ENCODE measurements around the gene TRPC5OS.

The TRPC5OS gene

DNA sequence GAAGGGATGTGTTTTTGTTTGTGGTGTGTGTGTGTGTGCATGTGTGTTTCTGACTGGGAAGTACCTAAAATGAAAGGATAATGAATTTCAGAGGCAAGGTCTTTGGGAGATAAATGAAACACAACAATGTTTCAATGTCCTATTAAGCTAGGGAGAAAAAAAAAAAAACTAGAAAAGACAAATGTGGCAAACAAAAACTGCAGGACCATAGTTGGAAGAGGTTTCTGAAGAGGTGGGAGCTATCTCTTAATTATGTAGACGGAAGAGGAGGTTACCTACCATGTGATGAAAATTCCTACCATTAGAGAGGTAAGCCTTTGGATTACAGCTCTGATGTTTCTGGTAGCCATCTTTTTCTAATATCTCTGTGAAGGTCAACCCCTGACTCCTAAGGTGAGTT lies at the start of gene TRPC5OS:
Gene TRPC5OS (plus strand): TSS at position 301 of the 400 bp plus-strand sequence. CDS start 25,669 bp downstream, outside the sequence.
- no peak for DNase-seq (ENCODE audit: low read depth)

DNA sequence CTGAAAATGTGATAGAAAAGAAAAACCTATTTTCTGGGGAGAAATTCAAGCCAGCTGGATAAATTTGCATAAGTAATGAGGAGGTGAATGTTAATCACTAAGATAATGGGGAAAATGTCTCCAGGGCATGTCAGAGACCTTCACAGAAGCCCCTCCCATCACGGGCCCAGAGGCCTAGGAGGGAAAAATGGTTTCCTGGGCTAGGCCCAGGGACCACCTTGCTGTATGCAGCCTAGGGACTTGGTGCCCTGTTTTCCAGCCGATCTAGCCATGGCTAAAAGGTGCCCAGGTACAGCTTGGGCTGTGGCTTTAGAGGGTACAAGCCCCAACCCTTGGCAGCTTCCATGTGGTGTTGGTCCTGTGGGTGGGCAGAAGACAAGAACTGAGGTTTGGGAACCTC lies 46.6 kb upstream of the TRPC5OS start:
- DNase-seq (ENCODE audit: low read depth): no peak

DNA sequence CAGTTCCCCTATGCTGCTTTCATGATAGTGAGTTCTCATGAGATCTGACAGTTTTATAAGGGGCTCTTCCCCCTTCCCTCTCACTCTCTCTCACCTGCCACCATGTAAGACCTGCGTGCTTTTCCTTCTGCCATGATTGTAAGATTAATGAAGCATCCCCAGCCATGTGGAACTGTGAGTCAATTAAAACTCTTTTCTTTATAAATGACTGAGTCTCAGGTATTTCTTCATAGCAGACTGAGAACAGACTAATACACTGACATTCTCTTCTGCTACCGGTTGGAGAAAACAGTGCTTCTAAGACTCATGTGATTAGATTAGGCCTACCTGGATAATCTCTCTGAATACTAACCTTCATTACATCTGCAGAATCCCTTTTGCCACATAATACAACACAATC lies 45.4 kb upstream of the TRPC5OS start:
- DNase-seq (ENCODE audit: low read depth): no peak

DNA sequence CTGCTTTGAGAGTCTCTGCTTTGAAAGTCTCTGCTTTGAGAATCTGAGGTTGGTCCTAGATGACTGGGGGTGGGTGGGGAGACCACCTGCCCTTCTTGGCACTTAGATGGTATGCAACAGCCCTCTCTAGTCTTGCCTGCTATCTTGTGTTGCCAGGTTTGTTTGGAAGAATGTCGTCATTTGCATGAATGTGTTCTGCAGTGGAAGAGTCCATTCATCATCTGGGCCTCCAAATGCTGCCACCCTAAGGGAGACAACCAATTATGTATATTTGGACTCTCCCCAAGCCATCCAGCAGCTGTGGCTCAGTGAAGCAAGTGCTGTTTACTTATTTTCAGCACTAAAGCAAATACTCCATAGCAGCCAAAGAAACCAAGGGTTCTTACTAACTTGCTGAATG lies 44.6 kb upstream of the TRPC5OS start:
- DNase-seq (ENCODE audit: low read depth): no peak

DNA sequence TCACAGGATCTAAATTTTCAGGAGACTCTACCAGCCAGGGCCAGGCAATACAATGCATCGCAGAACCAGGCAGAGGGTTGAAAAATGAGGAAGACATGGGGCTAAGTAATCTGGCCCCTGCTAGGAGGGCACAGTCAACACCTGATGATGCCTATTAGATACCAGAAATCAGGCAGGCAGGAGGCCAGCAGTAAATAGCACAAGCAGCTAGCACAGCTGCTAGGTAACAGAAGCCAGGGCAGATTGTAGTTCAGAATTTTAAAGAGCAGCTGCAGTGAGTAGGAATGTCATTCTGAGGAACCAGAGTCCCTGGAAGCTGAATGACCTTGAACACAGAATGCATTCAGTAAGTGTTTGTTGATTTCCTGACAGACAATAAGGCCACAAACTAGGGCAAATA lies 38.8 kb upstream of the TRPC5OS start:
- DNase-seq (ENCODE audit: low read depth): no peak

DNA sequence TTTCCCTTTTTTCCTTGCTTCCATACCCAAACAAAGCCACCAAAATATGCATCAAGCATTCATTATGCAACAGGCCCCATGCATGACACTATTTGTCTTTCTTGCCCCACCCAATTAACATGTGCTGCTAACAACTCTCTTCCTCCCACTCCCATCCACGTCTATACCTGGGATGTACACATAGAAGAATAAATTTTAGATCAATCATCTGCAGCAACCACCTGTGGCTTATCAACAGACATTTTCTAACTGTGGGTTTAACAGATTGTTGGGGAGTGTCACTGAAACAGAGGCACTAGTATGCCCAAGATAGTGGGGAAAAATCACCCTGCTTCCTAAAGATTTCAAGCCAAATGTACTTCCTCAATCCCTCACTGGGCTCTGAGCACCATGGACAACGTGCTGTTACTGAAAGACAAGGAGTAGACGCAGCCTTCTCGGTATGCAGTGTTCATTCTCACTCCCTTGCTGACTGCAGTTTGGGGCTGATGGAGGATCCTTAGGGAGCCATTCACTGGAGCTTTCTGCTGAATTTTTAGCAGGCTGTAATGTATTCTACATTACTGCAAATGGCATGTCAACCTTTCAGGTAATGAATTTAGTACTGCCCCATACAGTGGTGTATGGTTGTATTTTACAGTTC lies 28.4 kb upstream of the TRPC5OS start:
- DNase-seq (ENCODE audit: low read depth): no peak

DNA sequence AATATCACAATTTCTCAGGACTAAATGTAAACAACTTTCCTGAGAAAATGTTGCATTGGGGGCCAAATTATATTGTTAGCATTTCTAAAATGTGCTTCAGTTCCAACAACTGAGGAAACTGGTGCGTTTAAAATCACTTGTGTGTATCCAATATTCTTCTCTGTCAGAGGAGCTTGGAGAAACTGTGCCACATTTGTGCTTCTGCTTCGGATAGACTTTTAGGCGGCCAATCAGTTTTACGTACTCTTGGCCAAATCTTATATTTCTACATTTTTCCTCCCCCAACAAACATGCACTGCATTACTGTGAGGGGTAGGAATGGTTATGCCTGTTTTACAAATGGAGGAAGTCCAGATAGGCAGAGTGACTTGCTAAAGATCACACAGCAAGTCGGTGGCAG lies 27.4 kb upstream of the TRPC5OS start:
- no peak for DNase-seq (ENCODE audit: low read depth)

DNA sequence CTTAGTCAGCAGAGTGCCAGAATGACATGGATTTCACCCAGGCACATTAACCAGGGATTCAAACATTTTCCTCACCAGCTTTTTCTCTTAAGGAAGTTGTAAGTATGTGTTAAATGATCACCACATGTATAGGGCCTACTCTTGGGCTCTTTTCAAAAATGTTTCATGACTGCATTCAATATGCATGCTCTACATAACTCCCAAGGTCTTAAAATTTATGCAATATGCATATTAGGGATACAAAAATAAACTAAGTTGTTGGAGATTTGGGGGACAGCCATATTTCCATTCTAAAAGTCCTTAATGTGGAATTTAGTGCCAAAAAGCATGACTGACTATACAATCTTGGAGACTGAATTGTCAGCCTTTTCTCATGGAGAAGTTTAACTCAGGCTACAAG lies 25.0 kb upstream of the TRPC5OS start:
- DNase-seq (ENCODE audit: low read depth): no peak

DNA sequence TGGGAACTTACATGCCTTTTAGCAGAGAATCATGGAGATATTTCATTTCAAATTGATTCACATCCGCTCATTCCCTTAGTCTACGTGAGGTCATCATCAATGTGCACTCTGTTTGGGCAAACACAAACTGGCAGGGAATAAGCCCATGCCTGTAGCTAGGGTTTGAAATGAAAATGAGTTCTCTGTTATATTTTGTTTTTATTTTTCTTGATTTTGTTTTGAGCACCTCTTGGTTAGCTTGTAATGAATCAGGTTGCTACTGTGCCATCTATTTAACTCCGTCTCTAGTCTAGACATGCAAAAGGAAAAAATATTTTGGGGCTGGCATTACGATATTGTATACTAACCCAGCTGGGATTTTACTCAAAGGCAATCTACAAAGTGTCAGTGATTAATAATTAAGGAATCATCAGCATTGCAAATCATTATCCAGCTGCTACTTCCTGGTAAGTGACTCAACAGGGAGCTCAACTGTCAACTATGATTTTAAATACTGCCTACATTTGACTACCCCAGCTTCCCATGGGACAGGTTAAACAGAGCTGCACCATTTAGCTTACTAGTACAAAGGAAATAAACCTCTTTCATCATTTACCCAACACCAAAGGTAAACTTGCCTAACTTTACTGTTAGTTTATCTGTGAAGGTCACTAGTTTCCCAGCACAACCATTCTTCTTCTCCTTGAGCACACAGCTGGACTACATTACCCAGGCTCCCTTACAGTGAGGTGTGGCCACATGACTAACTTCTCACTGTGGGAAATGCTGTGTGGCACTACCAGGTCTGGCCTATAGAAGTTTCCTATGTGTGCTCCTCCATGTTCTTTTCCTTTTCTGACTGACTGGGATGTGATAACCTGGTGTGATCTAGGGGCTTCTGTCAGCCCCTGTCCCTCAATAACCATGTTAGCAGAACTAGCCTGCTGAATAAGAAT lies 21.2 kb upstream of the TRPC5OS start:
- DNase-seq (ENCODE audit: low read depth): no peak

DNA sequence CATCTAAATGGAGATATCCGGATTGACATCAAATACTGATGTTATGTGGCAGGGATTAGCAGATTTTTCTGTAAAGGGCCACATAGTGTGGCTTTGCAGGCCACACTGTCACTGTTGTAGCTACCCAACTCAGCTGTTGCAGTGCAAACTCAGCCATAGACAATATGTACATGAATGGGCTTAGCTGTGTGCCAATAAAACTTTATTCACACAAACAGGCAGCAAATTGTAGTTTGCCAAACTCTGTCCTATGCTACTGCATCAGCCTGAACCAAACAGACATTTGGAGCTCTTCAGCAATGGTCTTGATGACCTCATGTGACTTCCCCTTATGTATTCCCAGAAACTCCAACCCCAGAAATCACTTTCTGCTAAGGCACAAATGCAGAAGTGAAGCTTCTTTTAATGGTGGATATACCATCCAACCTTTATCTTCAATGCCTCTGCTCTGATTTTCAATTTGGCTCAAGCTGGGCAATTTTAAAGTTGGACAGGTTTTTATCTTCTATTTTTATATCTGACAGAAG lies 18.4 kb upstream of the TRPC5OS start:
- DNase-seq (ENCODE audit: low read depth): no peak

DNA sequence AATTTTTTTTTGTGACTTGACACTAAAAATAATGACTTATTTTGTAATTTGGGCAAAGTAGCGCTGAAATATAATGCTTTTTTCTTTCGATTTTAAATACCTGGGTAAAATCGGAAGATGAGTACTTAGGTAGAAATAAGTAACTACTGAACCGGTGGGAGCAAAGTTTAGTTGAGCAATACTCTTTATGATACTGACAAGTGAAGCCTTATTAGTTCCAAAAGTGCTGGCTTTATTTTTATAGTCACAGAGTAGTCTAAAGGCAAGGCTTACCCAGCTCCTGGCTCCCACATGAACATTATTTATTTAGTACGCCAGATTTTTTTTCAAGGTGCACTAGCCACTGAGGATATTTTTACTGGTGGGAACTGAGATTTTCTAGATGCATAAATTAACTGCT lies 14.4 kb upstream of the TRPC5OS start:
- no peak for DNase-seq (ENCODE audit: low read depth)

DNA sequence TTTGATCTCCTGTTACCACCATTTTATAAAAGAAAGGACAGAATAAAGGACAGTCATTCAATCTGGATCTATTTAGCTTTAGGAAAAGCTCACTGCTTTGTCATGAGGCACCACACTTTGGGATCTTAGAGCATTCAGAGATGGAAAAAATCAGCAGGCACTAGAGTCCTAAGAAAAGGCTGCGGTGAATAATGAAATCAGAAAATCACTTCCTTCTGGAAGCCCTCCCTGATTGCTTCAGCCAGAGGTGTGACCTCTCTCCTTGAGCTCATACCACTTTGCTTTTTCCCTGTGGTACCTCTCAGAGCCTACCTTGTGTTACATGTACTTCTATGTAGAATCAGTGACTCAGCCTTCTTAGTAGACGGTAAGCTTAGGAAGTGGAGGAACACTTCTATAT lies 8.7 kb upstream of the TRPC5OS start:
- DNase-seq (ENCODE audit: low read depth): no peak

DNA sequence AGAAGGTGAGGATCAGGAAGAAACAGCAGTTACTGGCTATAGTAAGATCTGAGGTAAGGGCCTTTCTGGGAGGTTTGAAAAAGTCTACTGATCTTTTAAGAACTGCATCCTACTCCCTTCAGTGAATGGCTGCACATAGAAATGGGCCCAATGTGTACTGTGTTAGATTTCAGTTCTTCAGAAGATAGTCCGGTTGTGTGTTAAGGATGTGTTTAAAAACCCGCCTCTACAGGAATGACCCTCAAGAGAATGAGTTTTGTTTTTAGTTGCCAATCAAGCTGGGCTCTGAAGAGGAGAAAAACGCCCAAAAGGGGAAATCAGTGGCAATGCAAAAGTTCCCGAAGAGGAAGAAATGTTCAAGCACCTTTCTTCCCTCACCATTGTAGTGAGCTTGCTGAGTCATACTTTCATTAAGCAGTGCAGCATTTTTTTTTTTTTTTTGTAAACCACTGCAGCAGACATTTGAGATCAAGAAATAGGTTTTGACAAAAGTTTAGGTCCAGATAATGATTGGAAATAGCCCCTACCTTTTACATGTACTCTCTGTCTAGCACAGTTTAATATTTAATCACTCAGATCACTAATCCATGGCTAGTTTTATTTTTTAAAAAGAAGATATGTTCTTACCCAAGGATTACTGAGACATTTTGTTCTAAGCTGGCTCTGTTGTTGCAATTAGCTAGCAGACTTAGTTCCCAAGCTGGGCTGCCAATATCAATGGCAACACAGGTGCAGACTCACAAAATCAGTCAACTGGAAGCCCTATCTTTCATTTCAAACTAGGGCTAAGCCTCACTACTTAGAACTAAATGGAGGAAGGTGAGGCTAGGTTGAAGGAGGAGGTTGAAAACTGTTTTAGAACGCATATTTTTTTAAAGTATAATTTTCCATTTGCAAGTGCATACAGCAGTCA lies 7.0 kb upstream of the TRPC5OS start:
- DNase-seq (ENCODE audit: low read depth): no peak

DNA sequence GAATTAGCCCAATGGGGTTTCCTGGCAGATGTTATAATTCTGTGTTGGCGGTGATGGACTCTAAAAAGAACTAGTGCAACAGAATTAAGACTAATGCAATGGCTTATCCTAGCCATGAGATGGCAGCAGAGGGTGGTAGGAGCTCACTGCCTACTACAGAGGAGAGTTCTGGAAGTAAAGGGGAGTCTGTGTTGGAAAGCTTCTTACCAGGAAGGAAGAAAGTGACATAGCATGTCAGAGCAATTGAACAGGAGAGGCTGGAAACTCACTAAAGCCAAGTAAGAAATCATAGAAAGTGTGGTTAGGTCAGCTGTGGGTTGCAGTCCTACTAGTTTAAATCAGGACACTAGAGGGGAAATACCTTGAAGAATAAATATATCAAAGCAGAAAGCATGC lies 6.3 kb upstream of the TRPC5OS start:
- DNase-seq (ENCODE audit: low read depth): no peak

DNA sequence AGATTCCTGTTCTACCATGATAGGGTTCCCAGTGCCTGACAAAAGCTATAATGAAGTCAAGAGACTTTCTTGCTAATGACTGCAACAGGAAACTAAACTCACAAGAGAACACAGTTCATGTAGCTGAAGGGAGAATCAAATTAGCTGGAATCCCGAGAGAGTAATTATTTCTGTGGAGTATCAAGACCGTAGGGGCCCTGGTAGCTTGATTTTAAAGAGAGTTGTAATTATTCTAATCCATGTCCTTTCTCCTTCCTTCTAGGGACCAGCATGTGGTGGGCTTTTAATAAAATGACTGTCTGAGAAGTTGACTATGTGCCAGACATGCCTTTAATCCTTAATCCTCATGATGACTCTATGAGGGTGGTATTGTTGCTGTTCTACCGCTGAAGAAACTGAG lies 1.7 kb upstream of the TRPC5OS start:
- DNase-seq (ENCODE audit: low read depth): no peak

DNA sequence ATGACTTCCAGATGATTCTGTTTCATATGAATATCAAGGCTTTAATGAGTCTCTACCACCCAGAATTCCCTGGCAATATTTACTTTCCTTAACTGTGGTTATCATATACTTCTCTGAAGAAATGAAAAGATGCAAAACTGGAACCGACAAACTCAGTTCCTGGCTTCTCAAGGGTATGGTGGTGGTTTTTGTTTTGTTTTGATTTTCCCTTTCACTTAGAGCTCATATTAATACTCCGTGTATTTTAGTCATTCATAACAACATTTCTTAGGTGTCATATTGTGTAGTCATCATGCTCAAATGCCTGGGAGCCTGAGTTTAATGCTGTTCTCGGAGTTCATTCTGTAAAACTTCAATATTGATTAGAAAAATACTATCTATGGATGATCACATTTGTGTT lies 665 bp downstream of the TRPC5OS start:
- DNase-seq (ENCODE audit: low read depth): no peak

DNA sequence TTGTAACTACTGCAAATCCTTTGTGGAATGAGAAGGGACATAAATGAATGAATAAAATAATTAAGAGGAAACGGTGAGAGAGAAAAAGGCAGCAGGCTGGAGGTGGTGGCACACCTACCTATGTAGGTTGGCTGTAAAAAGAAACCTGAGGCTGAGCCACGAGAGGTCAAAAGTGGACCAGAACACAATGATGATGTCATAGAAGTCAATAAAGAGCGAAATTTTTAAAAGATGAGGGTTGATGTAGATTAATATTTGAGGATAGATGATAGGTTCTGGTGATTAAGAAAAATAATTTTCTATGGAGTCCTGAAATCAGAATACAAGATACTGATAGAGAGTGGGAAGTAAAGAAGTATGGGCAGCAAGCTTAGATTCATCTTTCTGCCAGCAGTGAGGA lies 1.7 kb downstream of the TRPC5OS start:
- no peak for DNase-seq (ENCODE audit: low read depth)

DNA sequence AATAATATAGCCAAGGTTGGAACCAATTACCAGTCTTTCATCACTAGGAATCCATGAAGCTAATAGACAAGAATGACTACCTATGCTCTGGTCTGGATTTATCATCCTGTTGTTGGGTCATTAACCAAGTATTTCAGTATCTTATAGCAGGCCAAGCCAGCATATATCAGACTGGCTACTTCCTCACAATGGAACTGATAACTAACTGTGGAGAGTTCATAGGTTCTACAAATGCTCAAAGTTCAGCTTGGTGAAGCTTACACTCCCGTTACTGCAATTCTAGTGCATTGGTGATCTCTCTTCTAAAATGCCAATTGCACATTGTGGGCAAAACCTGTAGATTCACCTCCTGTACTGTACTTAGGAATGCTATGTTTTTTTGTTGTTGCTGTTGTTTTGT lies 4.8 kb downstream of the TRPC5OS start:
- DNase-seq (ENCODE audit: low read depth): no peak

DNA sequence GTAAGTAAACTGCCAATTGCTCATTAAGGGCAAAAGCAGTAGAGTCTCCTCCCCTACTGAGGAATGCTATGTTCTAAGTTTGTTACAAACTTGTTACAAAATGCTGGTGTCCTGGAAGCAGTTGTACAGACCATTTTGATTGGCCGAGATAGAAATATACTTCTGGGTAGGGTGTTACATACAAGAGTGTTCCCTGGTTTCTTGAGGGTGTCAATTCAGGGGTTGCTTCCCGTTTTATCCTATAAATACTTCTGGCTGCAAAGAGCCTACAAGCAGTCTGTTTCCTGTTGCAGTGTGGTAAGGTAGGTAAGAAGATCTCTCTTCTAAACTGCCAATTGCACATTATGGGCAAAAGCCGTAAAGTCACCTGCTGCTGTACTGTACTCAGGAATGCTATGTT lies 5.7 kb downstream of the TRPC5OS start:
- DNase-seq (ENCODE audit: low read depth): no peak

DNA sequence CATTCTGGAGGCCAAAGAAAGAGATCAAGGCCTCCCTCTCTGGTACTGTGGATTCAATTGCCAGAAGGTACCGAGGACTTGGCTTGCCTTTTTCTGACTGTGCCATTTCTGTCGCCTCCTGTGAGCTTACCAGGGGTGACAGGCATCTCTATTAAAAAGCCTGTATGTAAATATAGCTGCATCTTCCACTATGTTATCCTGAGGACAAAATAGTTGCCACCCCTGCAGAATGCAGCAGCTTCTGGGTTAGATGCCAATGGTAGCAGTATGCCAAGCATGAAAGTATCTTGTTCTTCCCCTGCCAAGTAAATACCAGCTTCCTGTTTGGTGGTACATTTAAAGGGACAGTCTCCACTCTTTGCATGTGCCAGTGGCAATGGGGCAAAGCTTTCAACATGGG lies 10.7 kb downstream of the TRPC5OS start:
- DNase-seq (ENCODE audit: low read depth): no peak

DNA sequence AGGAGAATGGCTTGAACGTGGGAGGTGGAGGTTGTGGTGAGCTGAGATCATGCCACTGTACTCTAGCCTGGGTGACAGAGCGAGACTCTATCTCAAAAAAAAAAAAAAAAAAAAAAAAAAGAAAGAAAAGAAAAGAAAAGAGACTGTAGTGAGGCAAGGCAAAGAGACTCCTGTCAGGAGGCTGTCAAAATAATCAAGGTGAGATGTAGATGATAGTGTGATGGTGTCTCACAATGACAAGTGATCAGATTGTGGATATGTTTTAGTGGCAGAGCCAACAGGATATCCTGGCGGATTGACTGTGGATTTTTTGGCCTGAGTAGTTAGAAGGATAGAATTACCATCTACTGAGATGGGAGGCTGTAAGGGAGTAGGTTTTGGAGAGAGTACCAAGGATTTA lies 12.6 kb downstream of the TRPC5OS start:
- DNase-seq (ENCODE audit: low read depth): no peak

DNA sequence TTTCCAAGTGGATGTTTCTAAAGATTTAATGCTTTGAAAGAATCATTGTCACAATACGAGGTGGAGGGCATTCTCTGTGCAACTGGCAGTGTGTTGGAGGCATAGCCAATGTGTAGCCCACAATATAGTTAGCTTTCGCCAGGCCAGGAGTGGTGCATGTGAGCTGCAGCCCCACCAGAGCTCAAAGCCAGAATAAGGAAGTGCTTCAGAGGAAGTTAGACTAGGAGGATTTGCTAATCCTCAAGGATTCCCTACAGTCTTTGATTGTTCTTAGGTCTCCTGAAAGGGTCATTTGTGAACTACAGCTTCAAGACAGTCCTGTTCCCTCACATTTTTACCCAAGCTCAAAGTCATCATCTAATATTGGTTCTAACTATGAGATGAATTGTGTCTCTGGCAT lies 16.4 kb downstream of the TRPC5OS start:
- no peak for DNase-seq (ENCODE audit: low read depth)
